Measurements from ENCODE around the gene FHL2.

Gene FHL2

GRCh38 chr2:105373895-105374401 is 24.9 kb downstream of the FHL2 start:
- no peak for TF ChIP-seq TAF1 (IDR thresholded peaks at IDR 0.05; ENCODE audit: borderline replicate concordance, insufficient read depth, low read length)
- no peak for TF ChIP-seq SIN3A (IDR thresholded peaks at IDR 0.05; ENCODE audit: borderline replicate concordance, insufficient read depth, low read length)
- no peak for TF ChIP-seq FOXP2 (optimal IDR thresholded peaks at IDR 0.05; ENCODE audit: borderline replicate concordance, extremely low read depth, extremely low read length, insufficient read depth)
- no peak for TF ChIP-seq REST (IDR thresholded peaks at IDR 0.05; ENCODE audit: insufficient read depth in 1 of 2, low read depth in 2 of 2, low read length in 2 of 2)
- TF ChIP-seq POLR2AphosphoS5 (IDR thresholded peaks at IDR 0.05; ENCODE audit: low read depth, low read length) = no peak

- TF ChIP-seq SIN3A (IDR thresholded peaks at IDR 0.05; ENCODE audit: borderline replicate concordance, insufficient read depth, low read length) = no peak
Measured at GRCh38 chr2:105373344-105373781, 25.5 kb downstream of the FHL2 start.

DNA sequence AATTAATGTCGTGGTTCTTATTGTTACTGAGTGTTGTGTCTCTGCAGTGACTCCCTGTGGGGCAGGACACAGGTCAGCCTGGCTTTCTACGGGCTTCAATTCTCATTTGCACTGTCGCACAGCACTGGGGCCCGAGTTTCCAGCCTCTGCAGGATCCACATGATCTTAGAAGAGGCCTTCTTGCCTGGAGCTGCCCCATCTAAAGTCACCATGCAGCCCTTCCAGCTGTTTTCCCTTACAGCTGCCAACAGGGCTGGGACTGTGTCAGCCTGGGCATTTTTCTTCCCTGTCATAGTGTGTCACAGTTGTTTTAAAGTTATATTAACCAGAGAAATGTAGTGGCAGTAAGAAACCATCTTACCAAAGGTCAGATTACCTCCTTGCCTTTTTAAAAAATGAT is 27.0 kb downstream of the FHL2 start:
- TF ChIP-seq FOXP2 (optimal IDR thresholded peaks at IDR 0.05; ENCODE audit: borderline replicate concordance, extremely low read depth, extremely low read length, insufficient read depth) = no peak
- TF ChIP-seq TAF1 (IDR thresholded peaks at IDR 0.05; ENCODE audit: borderline replicate concordance, insufficient read depth, low read length) = no peak
- no peak for TF ChIP-seq SIN3A (IDR thresholded peaks at IDR 0.05; ENCODE audit: borderline replicate concordance, insufficient read depth, low read length)
- TF ChIP-seq REST (IDR thresholded peaks at IDR 0.05; ENCODE audit: insufficient read depth in 1 of 2, low read depth in 2 of 2, low read length in 2 of 2) = no peak
- no peak for TF ChIP-seq POLR2AphosphoS5 (IDR thresholded peaks at IDR 0.05; ENCODE audit: low read depth, low read length)

DNA sequence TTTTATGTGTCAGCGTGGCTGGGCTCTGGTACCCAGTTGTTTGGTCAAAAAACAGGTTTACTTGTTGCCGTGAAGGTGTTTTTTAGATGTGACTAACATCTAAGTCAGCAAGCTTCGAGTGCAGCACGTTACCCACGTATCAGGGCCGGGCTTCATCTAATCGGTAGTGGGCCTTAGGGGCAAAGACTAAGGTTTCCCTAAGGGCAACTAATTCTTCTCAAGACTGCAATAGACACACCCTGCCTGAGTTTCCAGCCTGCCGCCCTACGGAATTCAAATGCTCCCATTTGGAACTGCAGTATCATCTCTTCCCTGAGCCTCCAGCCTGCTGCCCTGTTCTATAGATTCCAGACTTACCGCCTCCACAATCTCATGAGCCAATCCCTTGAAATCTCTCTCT is 27.7 kb downstream of the FHL2 start:
- TF ChIP-seq FOXP2 (optimal IDR thresholded peaks at IDR 0.05; ENCODE audit: borderline replicate concordance, extremely low read depth, extremely low read length, insufficient read depth) (no peak), REST (IDR thresholded peaks at IDR 0.05; ENCODE audit: insufficient read depth in 1 of 2, low read depth in 2 of 2, low read length in 2 of 2) (no peak), POLR2AphosphoS5 (IDR thresholded peaks at IDR 0.05; ENCODE audit: low read depth, low read length) (no peak), TAF1 (IDR thresholded peaks at IDR 0.05; ENCODE audit: borderline replicate concordance, insufficient read depth, low read length) (no peak), SIN3A (IDR thresholded peaks at IDR 0.05; ENCODE audit: borderline replicate concordance, insufficient read depth, low read length) (no peak)

DNA sequence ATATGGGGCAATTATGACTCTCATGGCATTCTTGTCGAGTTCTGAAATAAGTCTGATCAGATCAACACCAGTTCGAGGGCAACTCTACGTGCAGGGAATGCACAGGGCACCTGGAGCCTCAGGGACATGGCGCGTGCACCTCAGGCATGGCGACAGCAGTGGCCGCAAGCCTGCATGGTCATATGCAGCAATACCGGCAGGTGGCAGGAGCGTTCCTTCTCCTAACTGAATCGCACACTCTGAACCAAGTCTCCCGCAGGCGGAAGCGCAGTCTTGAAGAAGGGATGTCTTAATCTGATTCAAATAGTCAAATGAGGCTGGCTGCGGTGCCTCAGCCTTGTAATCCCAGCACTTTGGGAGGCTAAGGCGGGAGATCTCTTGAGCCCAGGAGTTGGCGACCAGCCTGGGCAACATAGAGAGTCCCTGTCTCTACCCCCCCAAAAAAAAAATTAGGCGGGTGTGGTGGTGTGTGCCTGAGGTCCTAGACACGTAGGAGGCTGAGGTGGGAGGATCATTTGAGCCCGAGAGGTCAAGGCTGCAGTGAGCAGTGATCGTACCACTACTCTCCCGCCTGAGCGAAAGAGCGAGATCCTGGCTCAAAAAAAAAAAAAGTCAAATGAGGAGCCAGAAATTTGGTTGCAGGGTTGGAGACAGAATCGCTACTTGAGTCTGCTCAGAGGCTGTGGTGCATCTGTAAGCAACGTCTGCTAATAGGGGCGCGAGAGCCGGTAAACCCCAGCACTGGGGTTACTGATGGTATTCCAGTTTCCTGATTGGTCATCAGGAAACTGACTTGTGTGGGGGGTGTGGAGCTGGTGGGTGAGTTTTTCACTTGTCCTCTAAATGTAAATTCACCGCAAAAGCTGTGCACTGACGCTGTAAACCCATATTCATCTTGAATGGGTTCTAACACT is 28.8 kb downstream of the FHL2 start:
- TF ChIP-seq REST (IDR thresholded peaks at IDR 0.05; ENCODE audit: insufficient read depth in 1 of 2, low read depth in 2 of 2, low read length in 2 of 2) = no peak
- TF ChIP-seq TAF1 (IDR thresholded peaks at IDR 0.05; ENCODE audit: borderline replicate concordance, insufficient read depth, low read length) = no peak
- TF ChIP-seq SIN3A (IDR thresholded peaks at IDR 0.05; ENCODE audit: borderline replicate concordance, insufficient read depth, low read length) = no peak
- no peak for TF ChIP-seq POLR2AphosphoS5 (IDR thresholded peaks at IDR 0.05; ENCODE audit: low read depth, low read length)
- TF ChIP-seq FOXP2 (optimal IDR thresholded peaks at IDR 0.05; ENCODE audit: borderline replicate concordance, extremely low read depth, extremely low read length, insufficient read depth) = peak; percentile 75

Data from PFSK-1 (cell line).